Measurements from ENCODE around the gene ALPK3. TPM values are rescaled to one million over a fixed set of nuclear protein-coding genes. Genes with fewer than 3 reads are reported as not detected.

Gene ALPK3
- total and polyA plus RNA-seq, 9 of the 15 experiments (the other 6 are each of a cell fraction or from before 2014, with no cell fraction given) = 0.04 to 1.0 (median 0.07) TPM; not detected in 2

GRCh38 chr15:84880007-84880406 is 62.9 kb downstream of the ALPK3 start:
- TF ChIP-seq TBL1XR1 (IDR thresholded peaks at IDR 0.05; ENCODE audit: low read length in 2 of 2) = no peak
- TF ChIP-seq, protein P1, sequence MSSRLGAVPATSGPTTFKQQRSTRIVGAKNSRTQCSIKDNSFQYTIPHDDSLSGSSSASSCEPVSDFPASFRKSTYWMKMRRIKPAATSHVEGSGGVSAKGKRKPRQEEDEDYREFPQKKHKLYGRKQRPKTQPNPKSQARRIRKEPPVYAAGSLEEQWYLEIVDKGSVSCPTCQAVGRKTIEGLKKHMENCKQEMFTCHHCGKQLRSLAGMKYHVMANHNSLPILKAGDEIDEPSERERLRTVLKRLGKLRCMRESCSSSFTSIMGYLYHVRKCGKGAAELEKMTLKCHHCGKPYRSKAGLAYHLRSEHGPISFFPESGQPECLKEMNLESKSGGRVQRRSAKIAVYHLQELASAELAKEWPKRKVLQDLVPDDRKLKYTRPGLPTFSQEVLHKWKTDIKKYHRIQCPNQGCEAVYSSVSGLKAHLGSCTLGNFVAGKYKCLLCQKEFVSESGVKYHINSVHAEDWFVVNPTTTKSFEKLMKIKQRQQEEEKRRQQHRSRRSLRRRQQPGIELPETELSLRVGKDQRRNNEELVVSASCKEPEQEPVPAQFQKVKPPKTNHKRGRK (tag; IDR thresholded peaks at IDR 0.05) = 0 out of 2 replicates have a peak, but pooled peaks have one; percentile 52
- in situ Hi-C loops (cut with MboI) = loop anchor here (25.0 kb wide), 1 partner anchor 293 kb away; no protein-coding TSS in a partner anchor
- no peaks in the 10 kb centered on the region for H4K20me1 ChIP-seq (replicated peaks; ENCODE audit: control insufficient read depth, insufficient read depth, low read length)
- BruUV-seq (replicated peaks) = no TSS peak
- no peak overlapping the region for H3K4me2 ChIP-seq (ENCODE audit: insufficient read depth, low read length)
- H3K4me1 ChIP-seq (replicated peaks in 1 of 2; ENCODE audit: control insufficient read depth in 2 of 2, insufficient read depth in 2 of 2, low read length in 2 of 2) = peaks cover 0 to 3% of the 10 kb centered on the region in 2 experiments; a peak in 2 of 5 replicates
- H3K9me3 ChIP-seq (replicated peaks; ENCODE audit: control insufficient read depth, insufficient read depth, low read depth, low read length) = no peaks in the 10 kb centered on the region
- H3K36me3 ChIP-seq (ENCODE audit: control insufficient read depth, insufficient read depth, low read length) = no peaks in the 10 kb centered on the region
- H3K9me1 ChIP-seq (ENCODE audit: control insufficient read depth, insufficient read depth, low read length) = no peaks in the 10 kb centered on the region
- H3K79me2 ChIP-seq (ENCODE audit: control insufficient read depth, insufficient read depth, low read length) = no peaks in the 10 kb centered on the region
- intact Hi-C loops (cut with micrococcal nuclease) = loop anchor here (10.0 kb wide), 1 partner anchor 165 kb away; no protein-coding TSS in a partner anchor
- no peak for ATAC-seq
- POLR2A ChIA-PET = interaction anchor here (0.6 kb wide), 1 partner anchor 309 kb away, joined by 3 read pairs; no protein-coding TSS in a partner anchor
- FAIRE-seq = no peak
- 10% methylated on average over 3 of the region's 3 CpGs for WGBS (ENCODE audit: insufficient coverage, low coverage, missing lambda C conversion rate)
- DNase-seq (ENCODE audit: extremely low read depth in 1 of 4, low spot score in 3 of 4) = no peak
- H2AFZ ChIP-seq (ENCODE audit: low read depth, low read length) = no peak overlapping the region
- no peak overlapping the region for H3K9ac ChIP-seq (ENCODE audit: insufficient read depth in 1 of 2, low read depth in 2 of 2, low read length in 2 of 2)
- no peak overlapping the region for H3K27ac ChIP-seq (ENCODE audit: extremely low read depth, low read depth, low read length)
- CTCF ChIA-PET (ENCODE audit: low intra/inter-chr PET ratio) = no interaction called here
- no peak overlapping the region for H3K4me3 ChIP-seq
- H3K27me3 ChIP-seq (ENCODE audit: control insufficient read depth in 2 of 2, insufficient read depth in 2 of 2, low read length in 2 of 2) = peaks cover 0 to 16% of the 10 kb centered on the region in 2 experiments; a peak in 2 of 5 replicates

All from K562 (cell line).